IgD-negative memory B cell (primary cell): ENCODE results near the gene COPS8. TPM values are rescaled to one million over a fixed set of nuclear protein-coding genes. Genes with fewer than 3 reads are reported as not detected.

Experiments used
- H3K27ac Mint-ChIP-seq, 3 donors: one replicate each; pipeline ENCODE4 v1.8.0; 2020 to 2022; ENCODE audit warnings: mild to moderate bottlenecking in 3 of 3, mixed read lengths in 3 of 3, moderate library complexity in 1 of 3
- H3K27me3 Mint-ChIP-seq: one replicate; pipeline ENCODE4 v1.8.0; 2021; ENCODE audit warnings: mixed read lengths
- H3K36me3 Mint-ChIP-seq: one replicate; pipeline ENCODE4 v1.8.0; 2020; ENCODE audit warnings: mild to moderate bottlenecking, mixed read lengths
- H3K4me1 Mint-ChIP-seq, 3 donors: one replicate each; pipeline ENCODE4 v1.8.0; 2020 to 2022; ENCODE audit warnings: mixed read lengths in 3 of 3, mild to moderate bottlenecking in 1 of 3
- H3K4me3 Mint-ChIP-seq, 4 donors: one replicate each; pipeline ENCODE4 v1.8.0; 2020 to 2022; ENCODE audit warnings: mild to moderate bottlenecking in 4 of 4, mixed read lengths in 4 of 4, moderate library complexity in 3 of 4
- H3K9me3 Mint-ChIP-seq, 3 donors: one replicate each; pipeline ENCODE4 v1.8.0; 2020 to 2021; ENCODE audit warnings: mixed read lengths in 3 of 3, mild to moderate bottlenecking in 1 of 3
- polyA plus RNA-seq: library from polyadenylated mRNA; unstranded; fragments of 300-500 nt; fragmentation: Illumina TruSeq; gene quantifications from one replicate; pipeline ENCODE4 v1.2.3, GENCODE V29; 2021

The COPS8 gene
- polyA plus RNA-seq, 1 donor from 2014 or later: 51.1 TPM

DNA sequence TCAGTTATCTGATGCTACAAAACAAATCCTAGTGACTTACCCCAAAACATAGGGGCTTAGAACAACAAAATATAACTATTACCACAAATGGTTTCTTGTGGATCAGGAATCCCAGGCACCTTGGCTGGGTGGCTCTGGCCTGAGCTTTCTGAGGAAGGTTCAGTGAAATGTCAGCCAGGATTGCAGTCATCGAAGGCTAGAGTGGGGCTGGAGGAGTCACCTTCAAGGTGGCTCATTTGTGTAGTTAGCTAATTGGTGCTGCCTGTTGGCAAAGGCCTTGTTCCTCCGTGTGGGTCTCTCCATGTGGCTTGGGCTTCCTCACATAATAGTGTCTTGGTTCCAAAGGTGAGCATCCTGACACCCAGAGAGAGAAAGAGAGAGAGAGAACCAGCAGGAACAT lies 57.4 kb downstream of the COPS8 start:
- peaks cover 11 to 25% (median 16%) of the 10 kb centered on the region in 3 donors for H3K9me3 Mint-ChIP-seq
- H3K36me3 Mint-ChIP-seq: peaks cover 8% of the 10 kb centered on the region
- H3K4me3 Mint-ChIP-seq: no peak overlapping the region
- no peaks in the 10 kb centered on the region for H3K4me1 Mint-ChIP-seq
- no peak overlapping the region for H3K27ac Mint-ChIP-seq
- H3K27me3 Mint-ChIP-seq: peaks cover 8% of the 10 kb centered on the region

GRCh38 chr2:237143676-237144440 lies 58.2 kb downstream of the COPS8 start:
- Mint-ChIP-seq H3K27ac (no peak overlapping the region), H3K4me1 (no peaks in the 10 kb centered on the region), H3K36me3 (peaks cover 8% of the 10 kb centered on the region), H3K27me3 (peaks cover 8% of the 10 kb centered on the region), H3K4me3 (no peak overlapping the region), H3K9me3 (peaks cover 11 to 27% (median 19%) of the 10 kb centered on the region in 3 donors)

DNA sequence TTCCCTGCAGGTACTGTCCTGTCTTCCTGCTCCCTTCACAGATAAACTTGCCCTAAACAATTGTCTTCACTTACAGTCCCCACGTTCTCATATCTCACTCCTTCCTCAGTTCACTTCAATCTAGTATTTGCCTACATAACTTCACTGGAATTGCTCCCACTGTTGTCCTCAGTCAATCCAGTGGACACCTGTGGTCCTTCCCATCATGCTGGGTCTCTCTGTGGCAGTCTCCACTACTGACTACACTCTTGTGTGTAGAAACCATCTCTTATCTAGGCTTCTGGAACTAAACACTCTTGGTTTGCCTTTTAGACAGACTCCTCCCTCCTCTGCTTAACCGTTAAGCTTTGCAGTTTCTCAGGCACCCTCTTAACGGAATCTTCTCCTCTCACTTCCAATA lies 58.8 kb downstream of the COPS8 start:
- peaks cover 8% of the 10 kb centered on the region for H3K27me3 Mint-ChIP-seq
- no peak overlapping the region for H3K4me3 Mint-ChIP-seq
- H3K36me3 Mint-ChIP-seq: peaks cover 6% of the 10 kb centered on the region
- peaks cover 8 to 30% (median 20%) of the 10 kb centered on the region in 3 donors for H3K9me3 Mint-ChIP-seq
- H3K4me1 Mint-ChIP-seq: no peaks in the 10 kb centered on the region
- no peak overlapping the region for H3K27ac Mint-ChIP-seq

DNA sequence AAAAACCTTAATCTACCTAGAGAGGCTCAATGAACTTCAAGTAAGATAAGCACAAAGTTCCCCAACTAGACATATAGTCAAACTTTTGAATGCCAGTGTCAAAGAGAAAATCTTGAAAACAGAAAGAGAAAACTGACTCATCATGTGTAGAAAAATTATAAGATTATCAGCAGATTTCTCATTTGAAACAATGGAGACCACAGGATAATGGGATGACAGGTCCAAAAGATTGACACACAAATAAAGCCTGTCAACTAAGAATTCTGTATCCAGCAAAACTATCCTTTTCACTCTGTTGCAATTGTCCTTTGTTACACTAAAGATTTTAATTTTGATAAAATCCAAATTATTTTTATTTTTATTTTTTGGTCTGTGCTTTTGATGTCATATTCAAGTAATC lies 61.6 kb downstream of the COPS8 start:
- Mint-ChIP-seq H3K9me3 (peaks cover 8 to 30% (median 20%) of the 10 kb centered on the region in 3 donors), H3K27me3 (peaks cover 6% of the 10 kb centered on the region), H3K36me3 (peaks cover 7% of the 10 kb centered on the region), H3K4me3 (no peak overlapping the region), H3K27ac (no peak overlapping the region), H3K4me1 (no peaks in the 10 kb centered on the region)

- H3K27ac Mint-ChIP-seq: no peak overlapping the region
- H3K27me3 Mint-ChIP-seq: no peaks in the 10 kb centered on the region
These were observed 62.9 kb downstream of the COPS8 start for GRCh38 chr2:237148624-237149023.

DNA sequence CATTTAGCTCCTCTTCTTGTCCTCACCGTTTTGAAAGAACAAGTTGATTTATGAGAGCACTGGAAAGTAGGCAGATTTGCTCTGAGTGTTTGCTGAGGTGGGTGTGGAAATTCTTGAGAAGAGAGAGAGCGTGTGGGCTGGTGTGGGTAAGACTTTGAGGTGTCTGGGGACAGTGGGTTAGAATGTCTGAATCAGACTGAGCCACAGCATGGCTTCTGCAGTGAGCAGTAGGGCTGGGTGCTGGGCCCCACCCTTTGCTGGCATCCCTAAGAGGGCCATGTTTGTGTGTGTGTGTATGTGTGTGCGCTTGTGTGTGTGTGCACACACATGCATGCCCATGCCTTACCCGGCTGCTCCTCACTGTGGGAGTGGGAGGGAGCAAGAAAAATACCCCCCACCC lies 63.7 kb downstream of the COPS8 start:
- no peaks in the 10 kb centered on the region for H3K27me3 Mint-ChIP-seq
- H3K4me3 Mint-ChIP-seq: no peak overlapping the region
- H3K4me1 Mint-ChIP-seq: no peaks in the 10 kb centered on the region
- H3K27ac Mint-ChIP-seq: no peak overlapping the region
- H3K36me3 Mint-ChIP-seq: peaks cover 5% of the 10 kb centered on the region
- peaks cover 6 to 28% (median 20%) of the 10 kb centered on the region in 3 donors for H3K9me3 Mint-ChIP-seq

More at GRCh38 chr2:237148624-237149023, 62.9 kb downstream of the COPS8 start:
- Mint-ChIP-seq H3K4me3 (no peak overlapping the region), H3K9me3 (peaks cover 8 to 30% (median 20%) of the 10 kb centered on the region in 3 donors), H3K4me1 (no peaks in the 10 kb centered on the region), H3K36me3 (peaks cover 7% of the 10 kb centered on the region)
